Muscle of arm (tissue), 12 donors: ENCODE measurements around the gene PPP1R1C. TPM values are rescaled to one million over a fixed set of nuclear protein-coding genes. Genes with fewer than 3 reads are reported as not detected.

ENCODE experiments used
- DNase-seq: peaks from one replicate; pipeline ENCODE4 v3.0.0-alpha.2; 2013
- polyA plus RNA-seq, 12 donors: library from polyadenylated mRNA; unstranded; fragments of 120-200 nt; gene quantifications; one replicate each; pipeline ENCODE4 v1.2.1, GENCODE V29; 2013; ENCODE audit not compliant: insufficient read length in 12 of 12

The PPP1R1C gene
- polyA plus RNA-seq, 12 donors: 0.34 to 2.1 (median 0.77) TPM; not detected in 2

DNA sequence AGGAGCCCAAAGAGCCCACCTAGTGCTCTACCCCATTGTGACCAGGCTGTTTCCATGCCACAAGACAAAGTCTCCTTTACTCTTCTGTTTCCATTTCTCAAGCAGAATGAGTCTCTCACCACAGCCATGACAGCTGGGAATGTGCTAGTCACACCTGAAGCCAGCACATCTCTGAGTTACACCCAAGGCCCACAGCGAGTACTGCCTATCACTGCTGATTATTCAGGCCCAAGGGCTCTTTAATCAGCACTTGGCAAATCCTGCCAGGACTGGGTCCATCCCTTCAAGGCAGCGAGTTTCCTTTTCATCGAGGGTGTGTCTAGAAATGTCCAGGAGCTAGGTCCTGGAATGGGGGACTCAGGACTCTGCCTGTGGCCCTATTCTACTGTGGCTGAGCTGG, 14.6 kb upstream of the PPP1R1C start:
- no peak for DNase-seq

DNA sequence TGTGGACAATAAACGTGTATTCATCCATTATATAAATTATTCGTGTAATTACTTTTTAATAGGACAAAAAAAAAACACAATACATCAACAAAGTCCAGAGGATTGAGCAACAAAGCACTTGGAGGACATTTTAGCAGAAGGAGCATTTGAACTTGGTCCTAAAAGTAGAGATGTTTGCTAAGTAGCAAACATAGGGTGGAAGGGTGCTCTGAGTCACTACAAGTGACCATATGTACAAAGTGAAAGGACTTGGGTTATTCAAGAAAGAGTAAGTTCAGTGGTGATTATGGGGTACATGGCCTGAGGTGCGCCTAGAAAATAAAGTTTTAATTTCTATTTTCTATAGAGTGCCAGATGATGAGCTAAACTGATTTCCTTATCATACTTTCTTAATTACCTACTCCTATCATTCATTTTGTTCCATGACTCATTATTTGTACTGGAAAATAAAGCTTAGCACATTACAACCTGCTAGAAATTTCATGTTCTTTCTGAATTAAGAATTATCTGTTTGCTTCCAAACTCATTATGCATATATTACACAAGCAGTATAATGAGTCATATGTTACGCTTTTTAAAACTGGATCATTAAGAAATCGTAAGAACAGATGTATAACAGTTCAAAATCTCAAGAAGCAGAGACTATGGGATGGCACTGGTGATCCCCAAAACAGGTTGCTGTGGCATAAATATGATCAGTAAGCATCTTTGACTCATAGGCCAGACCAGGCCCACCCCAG, 13.1 kb upstream of the PPP1R1C start:
- DNase-seq: no peak

DNA sequence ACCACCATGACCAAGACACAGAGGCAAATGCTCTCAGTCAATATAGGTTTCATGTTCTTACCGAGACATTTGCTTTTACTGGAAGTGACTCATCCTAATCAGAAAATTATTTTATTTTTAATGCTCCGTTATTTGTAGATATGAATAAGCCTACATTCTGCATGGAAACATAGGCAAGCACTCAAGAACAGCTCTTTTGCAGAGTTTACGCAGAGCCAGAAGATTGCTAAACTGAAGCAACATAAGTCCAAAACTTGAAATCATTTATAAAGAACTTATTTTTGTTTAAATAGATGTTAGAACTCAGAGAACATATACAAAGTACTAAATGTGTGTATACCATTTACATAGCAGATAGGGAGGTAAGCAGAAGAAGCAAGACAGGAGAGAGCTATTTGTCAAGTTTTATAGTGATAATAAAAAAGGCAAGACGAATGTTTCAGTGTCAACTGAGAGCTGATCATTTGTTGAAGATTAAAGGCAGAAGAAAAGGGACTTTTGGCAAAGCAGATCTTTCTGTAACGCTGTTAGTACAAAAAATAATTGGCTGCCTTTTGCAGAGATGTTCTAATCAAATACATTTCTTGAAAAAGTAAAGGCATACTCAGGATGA, 12.4 kb upstream of the PPP1R1C start:
- no peak for DNase-seq

DNA sequence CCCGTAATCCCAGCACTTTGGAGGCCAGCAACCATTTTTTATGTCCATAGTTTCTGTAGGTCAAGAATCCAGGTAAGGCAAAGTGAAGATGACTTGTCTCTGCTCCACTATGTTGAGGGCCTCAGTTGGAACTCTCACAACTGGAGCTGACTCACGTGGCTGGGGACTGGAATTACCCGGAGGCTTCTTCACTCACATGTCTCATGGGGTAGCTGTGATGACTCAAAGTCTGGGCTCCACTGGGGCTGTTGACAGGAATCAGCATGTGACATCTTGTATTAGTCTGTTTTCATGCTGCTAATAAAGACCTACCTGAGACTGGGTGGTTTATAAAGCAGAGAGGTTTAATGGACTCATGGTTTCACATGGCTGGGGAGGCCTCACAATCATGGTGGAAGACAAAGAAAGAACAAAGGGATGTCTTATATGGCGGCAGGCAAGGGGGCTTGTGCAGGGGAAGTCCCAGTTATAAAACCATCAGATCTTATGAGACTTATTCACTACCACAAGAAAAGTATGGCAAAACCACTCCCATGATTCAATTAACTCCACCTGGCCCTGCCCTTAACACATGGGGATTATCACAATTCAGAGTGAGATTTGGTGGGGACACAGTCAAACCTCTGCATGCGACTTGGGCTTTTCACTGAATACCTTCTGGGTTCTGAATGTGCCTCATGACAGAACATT, 7.8 kb upstream of the PPP1R1C start:
- DNase-seq: no peak

DNA sequence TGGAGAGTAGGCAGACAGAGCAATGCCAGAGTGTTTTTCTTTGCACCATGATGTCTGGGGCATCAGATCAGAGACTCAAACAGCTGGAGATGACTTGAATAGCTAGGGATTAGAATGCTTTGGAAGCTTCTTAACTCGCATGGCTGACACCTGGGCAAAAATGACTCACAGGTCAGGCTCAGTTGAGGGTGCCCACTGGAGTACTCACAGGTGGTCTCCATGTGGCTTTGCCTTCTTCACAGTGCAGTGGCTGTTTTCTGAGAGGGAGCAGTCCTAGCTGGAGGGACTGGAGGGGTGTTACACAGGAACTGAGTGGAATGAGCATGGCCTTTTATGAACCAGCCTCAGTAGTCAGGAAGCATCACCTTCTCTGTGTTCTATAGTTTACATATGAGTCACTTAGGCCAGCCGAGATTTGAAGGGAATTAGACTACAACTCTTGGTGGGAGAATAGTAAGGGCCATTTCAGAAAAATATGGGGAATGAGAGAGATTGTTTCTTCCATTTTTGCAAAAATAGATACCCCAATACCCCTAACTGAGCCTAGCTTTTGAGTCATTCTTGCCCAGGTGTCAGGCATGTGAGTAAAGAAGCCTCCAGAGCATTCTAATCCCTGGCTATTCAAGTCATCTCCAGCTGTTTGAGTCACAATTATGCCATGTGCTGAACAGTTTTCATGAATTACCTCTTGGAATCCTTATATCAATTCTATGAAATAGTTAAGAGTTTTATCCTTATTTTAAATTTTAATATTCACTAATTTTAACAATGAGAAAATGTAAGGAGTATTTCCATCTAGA, 7.1 kb upstream of the PPP1R1C start:
- DNase-seq: no peak

DNA sequence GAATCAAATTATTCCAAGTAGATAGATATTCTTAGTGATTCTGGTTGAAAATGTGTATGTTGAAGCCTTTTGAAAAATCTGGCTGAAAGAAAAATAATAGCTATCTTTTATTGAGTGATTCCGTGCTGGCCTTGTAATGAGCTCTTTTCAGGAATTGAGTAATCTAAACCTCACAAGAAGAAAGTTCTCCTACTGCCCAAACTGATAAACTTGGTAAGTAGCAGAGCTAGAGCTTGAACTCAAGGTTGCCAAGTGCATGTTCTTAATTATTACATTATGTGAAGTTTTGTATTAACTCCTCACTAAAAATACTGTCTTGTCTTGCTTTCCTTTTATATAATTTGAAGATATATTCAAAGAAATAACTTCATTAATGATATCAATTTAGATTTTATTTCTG, 1.6 kb upstream of the PPP1R1C start:
- no peak for DNase-seq

DNA sequence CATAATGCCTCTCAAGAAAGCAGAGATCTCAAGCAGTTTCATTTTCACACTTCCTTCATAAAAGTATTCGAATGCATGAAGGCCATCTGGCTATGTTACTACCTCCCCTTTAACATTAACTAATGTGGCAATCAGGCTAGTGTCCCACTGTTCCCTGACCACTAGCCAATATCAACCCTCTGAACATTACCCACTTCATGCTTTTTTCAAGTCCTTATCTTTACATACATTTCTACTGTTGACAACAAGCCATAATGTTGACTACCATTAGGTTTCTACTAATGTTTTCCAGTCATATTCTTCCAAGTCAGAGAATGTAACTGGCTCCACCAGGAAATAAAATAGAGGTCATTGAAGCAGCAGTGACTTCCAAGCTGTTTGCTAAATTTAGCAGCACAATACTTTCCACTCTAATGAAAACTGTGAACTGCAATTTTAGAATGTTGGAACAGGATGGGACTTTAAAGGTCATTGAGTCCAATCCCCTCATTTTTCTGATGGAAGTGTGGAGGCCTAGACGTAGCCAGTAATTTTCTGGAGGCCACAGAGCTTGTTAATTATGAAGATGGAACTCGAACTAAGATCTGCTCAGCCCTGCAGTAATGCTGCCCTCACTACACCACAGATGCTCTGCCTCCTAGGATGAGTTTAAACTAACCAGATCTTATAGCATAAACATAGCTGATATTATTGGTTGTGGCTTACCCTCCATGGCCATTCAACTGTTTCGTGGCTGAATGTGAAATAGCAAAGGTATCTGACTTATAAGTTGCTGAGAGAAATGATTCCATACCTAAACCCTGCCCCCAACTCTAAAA, 630 bp upstream of the PPP1R1C start:
- peak; percentile 30 for DNase-seq

DNA sequence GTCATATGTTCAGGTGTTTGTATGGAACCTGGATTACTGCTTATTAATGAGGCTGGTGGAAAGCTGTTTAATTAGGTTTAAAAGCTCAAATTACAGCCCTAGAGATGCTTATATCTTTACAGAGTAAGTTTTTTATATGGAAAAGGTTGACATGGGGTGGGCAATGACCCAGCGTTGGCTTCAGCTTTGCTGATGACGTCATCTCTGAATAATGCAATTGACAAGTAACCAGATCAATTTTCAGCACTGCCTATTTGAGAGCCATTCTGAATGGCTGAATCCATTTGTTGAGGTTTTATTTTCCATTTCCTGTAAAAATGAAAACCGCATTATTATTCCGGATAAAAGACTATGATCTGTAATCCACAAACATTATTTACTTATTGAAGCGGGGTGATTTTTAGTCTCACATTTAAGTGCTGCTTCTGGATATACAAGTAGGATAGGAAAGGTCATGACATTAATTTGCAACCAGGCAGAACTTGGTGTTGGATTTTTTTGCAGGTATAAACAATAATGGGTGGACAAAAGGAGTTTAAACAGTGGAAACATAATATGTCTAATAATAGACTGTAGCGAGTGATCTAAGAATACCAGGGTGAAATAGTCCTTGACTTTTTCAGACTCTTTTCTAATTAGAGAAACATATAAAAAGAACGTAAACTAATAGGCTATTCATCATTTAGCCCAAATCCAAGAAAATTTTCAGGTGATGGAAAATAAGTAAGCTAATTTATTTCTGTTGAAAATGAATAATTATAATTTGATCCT, 2.7 kb downstream of the PPP1R1C start:
- no peak for DNase-seq

DNA sequence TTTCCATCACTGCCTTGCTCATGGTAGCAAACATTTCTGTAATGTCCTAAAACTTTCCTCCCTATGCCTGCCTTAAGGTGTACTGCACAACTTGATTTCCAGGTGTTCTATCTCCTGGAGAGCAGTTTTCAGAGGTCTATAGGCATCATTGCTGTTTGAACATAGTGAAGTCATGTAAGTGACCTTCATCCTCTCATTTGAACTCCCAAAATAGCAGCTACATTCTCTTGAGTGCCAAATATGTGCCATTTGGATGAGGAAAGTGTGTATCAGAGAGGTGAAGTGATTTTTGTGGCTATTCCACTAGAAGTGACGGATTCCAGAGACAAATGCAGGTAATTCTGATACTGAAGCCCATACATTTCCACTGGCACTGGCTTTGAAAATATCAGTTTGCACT, 3.4 kb downstream of the PPP1R1C start:
- no peak for DNase-seq

DNA sequence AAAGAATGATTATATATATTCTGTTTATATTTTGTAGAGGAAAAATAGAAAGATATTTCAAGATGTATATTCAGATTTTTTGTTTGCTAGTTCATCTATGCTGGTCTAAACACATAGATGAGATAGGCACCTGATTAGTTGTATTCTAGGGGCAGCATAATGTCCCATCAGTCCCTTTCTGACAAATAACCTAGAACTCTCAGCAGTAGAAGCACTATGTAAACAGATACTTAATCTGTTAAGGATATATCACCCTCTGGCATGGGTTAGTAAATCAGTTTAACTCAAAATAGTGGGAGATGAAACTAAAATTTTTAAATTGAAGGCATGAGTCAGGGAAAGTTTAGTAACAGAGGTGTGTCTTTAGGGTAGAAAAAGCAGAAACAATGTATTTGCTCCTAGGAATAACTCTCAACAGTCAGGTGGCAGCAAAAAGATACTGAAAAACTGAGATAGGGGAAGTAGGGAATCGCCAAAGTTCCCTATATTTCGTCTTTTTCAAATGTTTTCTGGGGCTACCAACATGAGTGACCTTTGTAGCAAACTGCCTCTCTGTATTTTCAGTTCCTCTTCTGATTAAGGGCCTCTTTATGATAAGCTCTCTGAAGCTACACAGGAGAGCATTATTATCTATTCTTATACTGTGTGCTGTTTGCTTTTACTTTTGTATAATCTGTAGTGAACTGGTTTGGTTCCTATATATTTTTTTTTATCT, 5.7 kb downstream of the PPP1R1C start:
- DNase-seq: no peak

DNA sequence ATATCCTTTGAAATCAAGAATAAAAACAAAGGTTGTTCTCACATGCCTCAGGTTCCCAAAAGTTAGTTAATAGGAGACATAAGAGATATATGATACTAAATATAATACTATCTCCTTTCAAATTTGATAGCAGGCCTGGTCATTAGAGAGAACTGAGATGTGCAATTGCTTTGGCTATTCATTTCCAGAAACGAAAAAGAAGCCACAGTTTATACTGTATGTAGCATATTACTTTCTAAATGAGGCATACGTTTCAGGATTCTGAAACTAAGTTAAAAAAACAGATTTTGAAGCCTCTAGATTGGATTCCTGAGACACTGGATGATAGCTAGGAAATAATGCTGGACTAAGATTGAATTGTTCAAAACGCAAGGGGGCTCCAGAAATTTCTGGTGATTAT, 7.1 kb downstream of the PPP1R1C start:
- no peak for DNase-seq

DNA sequence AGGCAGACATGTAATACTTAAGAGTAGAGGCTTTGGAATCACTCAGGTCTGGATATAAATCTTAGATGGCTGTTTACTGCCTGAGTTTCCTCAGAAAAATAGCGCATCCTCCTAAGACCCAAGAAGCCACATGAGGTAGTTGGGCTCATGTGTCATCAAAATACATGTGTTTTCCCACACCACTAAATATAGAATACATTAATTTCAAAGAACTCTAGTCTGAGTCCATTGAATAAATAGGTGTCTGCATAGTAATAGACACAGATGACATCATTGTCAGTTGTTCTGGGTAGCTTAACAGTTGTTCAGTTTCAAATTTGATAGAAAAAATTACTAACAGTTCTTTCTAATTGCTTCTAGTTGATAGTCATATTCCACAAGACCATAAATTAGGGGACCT, 9.6 kb downstream of the PPP1R1C start:
- no peak for DNase-seq

DNA sequence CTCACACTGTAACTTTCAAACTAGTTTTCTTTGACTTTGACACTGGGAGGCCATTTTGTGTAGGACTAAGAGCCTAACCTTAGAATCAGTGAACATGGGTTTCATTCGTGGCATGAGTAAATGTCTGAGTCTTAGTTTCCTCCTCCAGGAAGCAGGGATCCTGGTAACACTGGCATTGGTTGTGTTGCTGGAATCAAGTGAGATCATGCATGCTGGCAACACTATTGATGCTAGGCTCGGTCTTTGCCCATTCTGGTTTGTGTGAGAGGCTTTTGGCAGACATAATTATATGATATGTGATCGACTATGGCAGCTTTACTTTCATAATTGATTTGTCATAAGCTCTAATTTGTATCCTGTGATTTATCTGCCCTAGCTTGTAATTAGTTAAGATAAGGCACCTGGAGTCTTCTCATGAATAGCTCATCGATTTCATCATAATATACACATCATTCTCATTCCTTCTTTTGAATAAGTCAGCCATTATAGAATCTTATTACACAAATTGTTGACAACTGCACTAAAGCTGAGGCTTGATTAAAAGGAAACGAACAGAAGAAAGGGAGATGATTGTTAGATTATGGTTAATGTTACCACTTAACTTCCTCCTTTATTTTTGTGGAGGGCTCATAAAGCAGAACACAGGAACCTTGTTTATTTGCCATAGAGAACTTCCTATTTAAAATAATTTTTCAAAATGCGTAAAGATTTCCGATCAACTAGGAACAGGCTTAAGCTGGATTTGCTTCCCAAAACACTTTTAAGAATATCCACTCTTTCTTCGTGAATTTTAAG, 12.6 kb downstream of the PPP1R1C start:
- DNase-seq: no peak

DNA sequence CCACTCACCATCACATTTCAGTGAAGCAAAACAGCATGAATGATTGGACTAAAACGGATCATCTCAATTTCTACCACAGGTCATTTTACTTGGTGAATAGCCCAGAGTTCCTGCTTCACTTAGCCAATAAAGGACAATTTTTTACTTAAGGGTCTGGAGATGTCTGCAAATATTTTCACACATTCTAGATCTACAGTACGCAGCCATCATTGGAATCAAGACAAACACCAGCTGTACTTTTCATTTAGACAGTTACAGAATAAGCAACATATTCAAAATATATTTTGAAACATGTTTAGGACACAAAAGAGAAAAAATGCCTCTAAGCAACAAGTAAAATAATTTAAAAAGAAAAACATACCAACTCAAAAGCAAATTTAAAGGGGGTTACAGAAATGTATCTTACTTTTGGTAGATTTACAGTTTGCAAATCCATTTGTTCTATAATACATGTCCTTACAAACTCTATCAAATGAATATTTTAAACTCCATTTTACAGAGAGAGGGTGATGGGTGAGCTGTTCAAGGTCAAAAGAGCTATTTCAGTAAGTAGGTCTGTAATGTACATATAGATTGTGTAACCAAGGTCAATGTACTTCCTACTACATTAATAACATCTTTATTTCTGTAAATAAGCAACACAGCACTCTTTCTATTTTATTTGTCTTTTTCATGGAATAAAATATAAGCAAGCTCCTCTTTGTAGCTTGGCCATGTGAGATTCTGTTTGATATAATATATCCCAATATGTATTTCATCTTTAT, 13.4 kb downstream of the PPP1R1C start:
- DNase-seq: no peak

DNA sequence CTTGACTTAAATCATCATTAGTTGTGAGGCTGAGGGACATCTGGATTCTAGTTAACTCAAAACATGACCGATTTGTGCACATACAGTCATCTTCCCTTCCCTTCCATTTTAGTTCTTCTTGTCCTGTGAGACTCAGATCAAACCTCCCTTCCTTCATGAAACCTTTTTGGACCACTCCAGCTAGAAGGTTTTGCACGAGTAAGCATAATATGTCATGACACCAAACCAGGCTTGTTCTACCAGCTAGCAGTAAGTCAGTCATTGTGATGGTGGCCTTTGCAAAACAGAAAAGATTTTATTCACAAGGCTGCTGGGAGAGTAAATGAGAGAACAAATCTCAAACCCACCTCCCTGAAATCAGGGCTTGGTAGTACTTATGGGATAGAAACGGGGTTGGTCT, 14.3 kb downstream of the PPP1R1C start:
- DNase-seq: no peak

DNA sequence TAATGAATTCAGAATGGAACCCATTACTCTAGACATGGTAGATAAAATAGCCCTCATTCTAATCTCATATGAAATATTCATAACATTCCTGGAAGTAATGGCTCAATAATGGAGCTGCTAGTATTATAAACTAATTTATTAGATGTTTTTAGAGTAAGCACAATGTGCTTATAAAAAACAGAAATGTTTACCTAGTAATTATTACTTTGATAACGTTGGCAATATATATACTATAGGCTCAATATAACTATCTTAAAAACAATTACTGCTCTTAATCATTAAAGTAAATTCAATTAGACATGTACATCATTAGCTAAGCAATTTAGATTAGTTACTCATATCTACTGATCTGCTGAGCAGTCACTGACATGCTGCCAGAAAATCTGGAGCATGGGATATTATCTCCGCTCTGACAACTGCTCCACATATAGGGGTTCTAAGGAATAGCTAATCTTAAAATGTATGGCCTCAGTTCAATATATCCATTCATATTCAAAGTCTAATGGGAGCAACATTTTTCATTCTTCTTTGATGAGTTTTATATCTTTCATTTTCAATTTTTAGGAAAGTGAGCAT, 19.4 kb downstream of the PPP1R1C start:
- no peak for DNase-seq

DNA sequence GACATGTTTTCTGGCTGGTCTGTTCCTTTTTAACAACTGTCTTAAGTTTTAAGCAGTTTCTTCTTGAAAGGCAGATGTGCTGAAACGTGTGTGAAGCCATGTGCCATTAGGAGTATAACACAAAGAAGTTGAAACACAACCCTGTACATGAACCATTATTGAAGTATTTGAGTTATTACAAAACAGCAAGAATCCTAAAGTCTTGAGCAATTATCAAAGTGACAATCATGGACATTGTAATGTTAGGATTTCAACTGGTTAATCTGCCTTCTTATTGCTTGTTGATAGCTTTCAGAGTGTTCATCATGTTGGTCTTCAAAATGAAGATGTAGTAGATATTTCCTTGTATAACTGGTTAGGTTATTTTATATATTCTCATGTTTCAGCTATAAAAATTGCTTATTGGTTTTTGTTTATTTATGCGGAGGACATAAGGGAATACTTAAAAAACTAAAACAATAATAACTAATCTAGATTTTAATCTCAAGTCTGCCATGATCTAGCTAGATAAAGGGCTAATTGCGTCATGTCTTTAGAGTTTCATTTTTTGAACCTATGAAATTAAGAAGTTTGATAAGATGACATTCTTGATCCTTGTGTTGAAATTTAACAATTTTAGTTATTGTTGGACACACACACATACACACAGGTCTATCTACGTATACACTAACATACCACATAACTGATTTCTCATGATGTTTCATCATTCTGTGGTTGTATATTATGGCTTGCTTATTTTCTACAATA, 21.1 kb downstream of the PPP1R1C start:
- DNase-seq: no peak
